MM.1S (cell line): Measurements from ENCODE around the gene ZCCHC7.

Experiments used
- DNase-seq: peaks from one replicate; pipeline ENCODE4 v3.0.0-alpha.2; 2015
- H2AFZ ChIP-seq: fragments of 300-600 bp; sonication (generic); 2 replicates; pipeline ENCODE4 v1.6.0; 2016; ENCODE audit warnings: antibody characterized with exemption, low read length
- H3F3A ChIP-seq: fragments of 300-600 bp; sonication (generic); 2 replicates; pipeline ENCODE4 v1.6.1; 2016; ENCODE audit warnings: mild to moderate bottlenecking, antibody characterized with exemption, low read length, moderate library complexity, mixed read lengths; ENCODE audit not compliant: insufficient read depth
- H3K27ac ChIP-seq: fragments of 300-600 bp; sonication (generic); 2 replicates; pipeline ENCODE4 v1.5.1; 2016; ENCODE audit warnings: mild to moderate bottlenecking, low read length
- H3K27me3 ChIP-seq: fragments of 300-600 bp; sonication (generic); replicated peaks from 2 replicates; pipeline ENCODE4 v1.6.0; 2016; ENCODE audit warnings: low read length; ENCODE audit not compliant: insufficient read depth
- H3K36me3 ChIP-seq: fragments of 300-600 bp; sonication (generic); replicated peaks from 2 replicates; pipeline ENCODE4 v1.6.1; 2016; ENCODE audit warnings: mild to moderate bottlenecking, low read length, mixed read lengths; ENCODE audit not compliant: insufficient read depth
- H3K4me1 ChIP-seq: fragments of 300-600 bp; sonication (generic); 2 replicates; pipeline ENCODE4 v1.6.1; 2016; ENCODE audit warnings: low read length, mixed read lengths
- H3K4me2 ChIP-seq: fragments of 300-600 bp; sonication (generic); 2 replicates; pipeline ENCODE4 v1.6.0; 2016; ENCODE audit warnings: low read depth, low read length
- H3K4me3 ChIP-seq: fragments of 300-600 bp; sonication (generic); 2 replicates; pipeline ENCODE4 v1.5.1; 2016; ENCODE audit warnings: low read length, mixed read lengths
- H3K79me2 ChIP-seq: fragments of 300-600 bp; sonication (generic); 2 replicates; pipeline ENCODE4 v1.6.1; 2016; ENCODE audit warnings: mixed run types, low read length, mixed read lengths
- H3K9ac ChIP-seq: fragments of 300-600 bp; sonication (generic); 2 replicates; pipeline ENCODE4 v1.6.1; 2016; ENCODE audit warnings: low read length, mixed read lengths
- H3K9me2 ChIP-seq: fragments of 300-600 bp; sonication (generic); replicated peaks from 2 replicates; pipeline ENCODE4 v1.6.1; 2016; ENCODE audit warnings: mild to moderate bottlenecking, low read length, mixed read lengths; ENCODE audit not compliant: insufficient read depth
- H3K9me3 ChIP-seq: fragments of 300-600 bp; sonication (generic); replicated peaks from 2 replicates; pipeline ENCODE4 v1.6.1; 2016; ENCODE audit warnings: mild to moderate bottlenecking, low read length, mixed read lengths; ENCODE audit not compliant: insufficient read depth
- H4K20me1 ChIP-seq: fragments of 300-600 bp; sonication (generic); 2 replicates; pipeline ENCODE4 v1.6.1; 2016; ENCODE audit warnings: mild to moderate bottlenecking, low read length, moderate library complexity, mixed read lengths; ENCODE audit not compliant: insufficient read depth
- EZH2 ChIP-seq: fragments of 300-600 bp; sonication (generic); optimal IDR thresholded peaks from 2 replicates; pipeline ENCODE3; 2017; ENCODE audit warnings: low read depth, mild to moderate bottlenecking, antibody characterized with exemption, low read length, mixed read lengths
- EZH2phosphoT487 ChIP-seq: fragments of 300-600 bp; sonication (generic); IDR thresholded peaks from 2 replicates; pipeline ENCODE4 v1.6.1; 2018; ENCODE audit warnings: antibody characterized with exemption, low read length
- TF ChIP-seq, protein P1 (sequence below): fragments of 300-600 bp; sonication (generic); IDR thresholded peaks from 2 replicates; pipeline ENCODE4 v1.5.1; 2016; ENCODE audit warnings: antibody characterized with exemption, low read length, mixed read lengths

Gene ZCCHC7

DNA sequence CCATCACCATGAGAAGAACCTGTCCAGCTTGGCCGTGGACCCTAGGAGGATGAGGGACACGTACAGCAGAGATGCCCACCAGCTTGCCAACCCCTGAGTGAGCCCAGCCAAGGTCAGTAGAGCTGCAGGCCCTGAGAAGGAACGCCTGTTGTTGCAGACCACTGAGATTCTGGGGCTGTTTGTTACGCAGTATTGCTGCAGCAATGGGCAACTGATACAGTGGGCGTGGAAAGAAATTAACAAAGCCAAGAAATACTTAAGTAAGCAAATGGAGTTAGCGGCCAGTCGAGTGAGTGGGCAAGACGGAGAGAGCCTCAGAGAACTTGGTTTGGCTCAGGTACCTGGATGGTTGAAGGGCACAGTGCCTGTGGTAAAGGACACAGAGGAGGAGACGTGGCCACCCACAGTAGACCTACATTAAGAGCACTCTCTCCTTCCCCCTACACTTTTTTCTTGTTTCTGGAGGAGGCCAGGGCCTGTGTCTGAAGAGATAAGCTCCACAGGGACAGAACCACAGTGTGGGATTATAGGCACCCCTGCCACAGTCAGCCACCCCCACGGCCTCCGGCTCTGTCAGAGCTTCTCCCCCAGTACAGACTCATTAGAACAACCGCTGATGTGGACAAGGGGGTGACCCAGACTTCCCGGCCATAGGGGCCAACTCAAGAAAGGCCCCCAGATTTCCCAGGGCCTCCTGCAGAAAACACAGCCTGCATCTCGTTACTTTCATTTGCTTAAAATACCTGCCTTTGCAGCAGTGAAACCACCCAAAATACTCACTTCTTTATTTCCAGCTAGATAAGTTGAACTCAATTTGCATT is 262.0 kb downstream of the ZCCHC7 start:
- H3K9me2 ChIP-seq = no peaks in the 10 kb centered on the region
- no peak overlapping the region for H3K27ac ChIP-seq
- H3K27me3 ChIP-seq = peaks cover 14% of the 10 kb centered on the region
- H2AFZ ChIP-seq = peak overlapping the region; percentile 30; the same call in 1 of the 2 replicates
- H4K20me1 ChIP-seq = no peaks in the 10 kb centered on the region
- H3K79me2 ChIP-seq = no peaks in the 10 kb centered on the region
- no peaks in the 10 kb centered on the region for H3F3A ChIP-seq
- DNase-seq = peak; percentile 10
- TF ChIP-seq, protein P1, sequence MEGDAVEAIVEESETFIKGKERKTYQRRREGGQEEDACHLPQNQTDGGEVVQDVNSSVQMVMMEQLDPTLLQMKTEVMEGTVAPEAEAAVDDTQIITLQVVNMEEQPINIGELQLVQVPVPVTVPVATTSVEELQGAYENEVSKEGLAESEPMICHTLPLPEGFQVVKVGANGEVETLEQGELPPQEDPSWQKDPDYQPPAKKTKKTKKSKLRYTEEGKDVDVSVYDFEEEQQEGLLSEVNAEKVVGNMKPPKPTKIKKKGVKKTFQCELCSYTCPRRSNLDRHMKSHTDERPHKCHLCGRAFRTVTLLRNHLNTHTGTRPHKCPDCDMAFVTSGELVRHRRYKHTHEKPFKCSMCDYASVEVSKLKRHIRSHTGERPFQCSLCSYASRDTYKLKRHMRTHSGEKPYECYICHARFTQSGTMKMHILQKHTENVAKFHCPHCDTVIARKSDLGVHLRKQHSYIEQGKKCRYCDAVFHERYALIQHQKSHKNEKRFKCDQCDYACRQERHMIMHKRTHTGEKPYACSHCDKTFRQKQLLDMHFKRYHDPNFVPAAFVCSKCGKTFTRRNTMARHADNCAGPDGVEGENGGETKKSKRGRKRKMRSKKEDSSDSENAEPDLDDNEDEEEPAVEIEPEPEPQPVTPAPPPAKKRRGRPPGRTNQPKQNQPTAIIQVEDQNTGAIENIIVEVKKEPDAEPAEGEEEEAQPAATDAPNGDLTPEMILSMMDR = no peak
- TF ChIP-seq EZH2phosphoT487 (no peak), EZH2 (no peak)
- peaks cover 18% of the 10 kb centered on the region for H3K4me1 ChIP-seq
- H3K4me3 ChIP-seq = no peak overlapping the region
- H3K9me3 ChIP-seq = no peaks in the 10 kb centered on the region
- peak overlapping the region; percentile 35 for H3K4me2 ChIP-seq
- H3K36me3 ChIP-seq = no peaks in the 10 kb centered on the region
- no peak overlapping the region for H3K9ac ChIP-seq

DNA sequence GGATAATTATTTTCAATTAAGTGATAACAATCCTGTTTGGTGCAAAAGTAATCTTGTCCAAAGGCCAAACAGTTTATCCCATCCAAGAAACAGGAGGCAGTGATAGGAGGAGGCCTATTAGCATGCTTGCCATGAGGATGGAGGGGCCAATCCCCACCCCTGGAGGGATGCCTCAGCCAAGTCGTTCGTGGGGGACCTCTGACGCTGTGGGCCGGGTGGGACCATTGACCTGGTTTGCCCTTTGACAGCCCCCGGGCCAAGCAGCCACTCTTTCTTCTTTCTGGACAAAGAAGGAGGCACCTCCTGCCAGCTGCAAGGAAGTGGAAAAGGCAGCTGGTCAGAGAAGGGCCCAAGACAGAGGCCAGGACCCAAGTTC is 262.6 kb downstream of the ZCCHC7 start:
- Histone ChIP-seq H3K36me3 (no peaks in the 10 kb centered on the region), H2AFZ (0 out of 2 replicates have a peak overlapping the region, but pooled peaks have one; percentile 0), H3K4me3 (no peak overlapping the region), H4K20me1 (no peaks in the 10 kb centered on the region), H3K27me3 (peaks cover 9% of the 10 kb centered on the region), H3K9ac (no peak overlapping the region), H3K4me1 (peaks cover 18% of the 10 kb centered on the region), H3K9me3 (no peaks in the 10 kb centered on the region), H3K4me2 (peak overlapping the region; percentile 35), H3K27ac (no peak overlapping the region), H3F3A (no peaks in the 10 kb centered on the region), H3K79me2 (no peaks in the 10 kb centered on the region), H3K9me2 (no peaks in the 10 kb centered on the region)
- no peak for TF ChIP-seq EZH2
- TF ChIP-seq, protein P1 = no peak
- no peak for TF ChIP-seq EZH2phosphoT487
- DNase-seq = no peak

DNA sequence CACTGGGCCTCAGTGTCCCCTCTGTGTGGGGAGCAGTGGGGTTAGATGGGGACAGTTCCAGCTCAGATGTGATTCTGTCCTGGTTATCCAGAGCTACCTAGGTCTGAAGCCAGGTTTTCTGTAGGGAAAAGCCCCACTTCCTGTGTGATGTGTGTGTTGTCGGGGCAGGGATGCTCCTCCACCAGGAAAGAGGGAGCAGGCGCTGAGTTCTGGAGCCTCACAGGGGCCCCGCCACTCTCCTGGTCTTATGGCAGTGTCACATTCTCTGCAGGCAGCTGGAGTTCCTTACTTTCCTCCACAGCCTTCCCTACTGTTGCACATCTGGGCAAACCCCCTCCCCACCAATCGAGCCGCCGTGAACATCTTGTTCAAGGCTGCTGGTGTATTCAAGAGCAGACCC is 263.0 kb downstream of the ZCCHC7 start:
- Histone ChIP-seq H3K4me2 (peak overlapping the region; percentile 35; the same call in 1 of the 2 replicates), H3K9me2 (no peaks in the 10 kb centered on the region), H3K9me3 (no peaks in the 10 kb centered on the region), H3K36me3 (no peaks in the 10 kb centered on the region), H3K4me1 (peaks cover 18% of the 10 kb centered on the region), H3K4me3 (no peak overlapping the region), H3K79me2 (no peaks in the 10 kb centered on the region), H4K20me1 (no peaks in the 10 kb centered on the region), H3K9ac (no peak overlapping the region), H2AFZ (0 out of 2 replicates have a peak overlapping the region, but pooled peaks have one; percentile 0), H3F3A (no peaks in the 10 kb centered on the region), H3K27ac (no peak overlapping the region), H3K27me3 (peaks cover 5% of the 10 kb centered on the region)
- no peak for DNase-seq
- no peak for TF ChIP-seq EZH2phosphoT487
- TF ChIP-seq, protein P1 = no peak
- TF ChIP-seq EZH2 = no peak
